Thyroid gland (tissue), 4 donors: Measurements from ENCODE around the gene ANTXR2.

Source experiments
- POLR2A ChIP-seq, 2 donors: fragments of 450-650 bp; IDR thresholded peaks; one replicate each; pipeline ENCODE4 v1.6.1; 2017; ENCODE audit warnings: antibody characterized with exemption in 2 of 2, mild to moderate bottlenecking in 2 of 2, moderate library complexity in 1 of 2
- TF ChIP-seq, protein P1 (sequence below), 6 experiments: fragments of 200-600 bp in 3 of 6; fragments of 450-650 bp in 3 of 6; sonication (generic) in 3 of 6; IDR thresholded peaks; one replicate each; pipeline ENCODE4 v1.5.1; 2016 to 2019; ENCODE audit warnings: antibody characterized with exemption in 6 of 6, mild to moderate bottlenecking in 2 of 6, inconsistent platforms in 1 of 6, moderate library complexity in 1 of 6

DNA sequence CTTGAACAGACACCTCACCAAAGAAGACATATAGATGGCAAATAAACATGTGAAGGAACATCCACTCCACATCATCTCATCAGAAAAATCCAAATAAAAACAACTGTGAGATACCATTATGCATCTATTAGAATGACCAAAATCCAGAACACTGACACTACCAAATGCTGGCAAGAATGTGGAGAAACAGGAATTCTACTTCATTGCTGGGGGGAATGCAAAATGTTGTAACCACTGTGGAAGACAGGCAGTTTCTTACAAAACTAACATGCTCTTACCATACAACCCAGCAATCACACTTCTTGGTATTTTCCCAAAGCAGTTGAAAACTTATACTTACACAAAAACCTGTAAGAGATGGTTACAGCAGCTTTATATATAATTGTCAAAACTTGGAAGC lies 38.2 kb upstream of the ANTXR2 start:
- TF ChIP-seq POLR2A (IDR thresholded peaks at IDR 0.05): no peak
- TF ChIP-seq, protein P1, sequence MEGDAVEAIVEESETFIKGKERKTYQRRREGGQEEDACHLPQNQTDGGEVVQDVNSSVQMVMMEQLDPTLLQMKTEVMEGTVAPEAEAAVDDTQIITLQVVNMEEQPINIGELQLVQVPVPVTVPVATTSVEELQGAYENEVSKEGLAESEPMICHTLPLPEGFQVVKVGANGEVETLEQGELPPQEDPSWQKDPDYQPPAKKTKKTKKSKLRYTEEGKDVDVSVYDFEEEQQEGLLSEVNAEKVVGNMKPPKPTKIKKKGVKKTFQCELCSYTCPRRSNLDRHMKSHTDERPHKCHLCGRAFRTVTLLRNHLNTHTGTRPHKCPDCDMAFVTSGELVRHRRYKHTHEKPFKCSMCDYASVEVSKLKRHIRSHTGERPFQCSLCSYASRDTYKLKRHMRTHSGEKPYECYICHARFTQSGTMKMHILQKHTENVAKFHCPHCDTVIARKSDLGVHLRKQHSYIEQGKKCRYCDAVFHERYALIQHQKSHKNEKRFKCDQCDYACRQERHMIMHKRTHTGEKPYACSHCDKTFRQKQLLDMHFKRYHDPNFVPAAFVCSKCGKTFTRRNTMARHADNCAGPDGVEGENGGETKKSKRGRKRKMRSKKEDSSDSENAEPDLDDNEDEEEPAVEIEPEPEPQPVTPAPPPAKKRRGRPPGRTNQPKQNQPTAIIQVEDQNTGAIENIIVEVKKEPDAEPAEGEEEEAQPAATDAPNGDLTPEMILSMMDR (IDR thresholded peaks at IDR 0.05): no peak
